ENCODE measurements around the gene JAM2.
"Not testable (repeated sequence)": the region's sequence is repeated elsewhere in the genome, so short reads cannot be mapped to it uniquely, and the experiment has no call there.

Gene JAM2

GRCh38 chr21:25676451-25676850 is 37.4 kb downstream of the JAM2 start:
- Histone ChIP-seq H3K4me3 (ENCODE audit: low read length in 2 of 2) (no peak overlapping the region), H3K36me3 (ENCODE audit: control insufficient read depth in 2 of 2, insufficient read depth in 2 of 2, low read length in 2 of 2) (no peaks in the 10 kb centered on the region), H3K27ac (ENCODE audit: low read depth in 2 of 2, low read length in 2 of 2) (no peak overlapping the region), H3K4me1 (ENCODE audit: control insufficient read depth in 2 of 2, insufficient read depth in 2 of 2, low read length in 2 of 2) (no peaks in the 10 kb centered on the region), H3K27me3 (ENCODE audit: control insufficient read depth in 2 of 2, insufficient read depth in 2 of 2, low read length in 2 of 2) (no peaks in the 10 kb centered on the region), H3K9me3 (ENCODE audit: control insufficient read depth in 2 of 2, low read length in 2 of 2) (no peaks in the 10 kb centered on the region), H3K9ac (ENCODE audit: low read depth in 1 of 2, low read length in 2 of 2) (no peak overlapping the region)

- Histone ChIP-seq H3K4me3 (ENCODE audit: low read length in 2 of 2) (no peak overlapping the region), H3K9ac (ENCODE audit: low read depth in 1 of 2, low read length in 2 of 2) (no peak overlapping the region), H3K9me3 (ENCODE audit: control insufficient read depth in 2 of 2, low read length in 2 of 2) (no peaks in the 10 kb centered on the region), H3K4me1 (ENCODE audit: control insufficient read depth in 2 of 2, insufficient read depth in 2 of 2, low read length in 2 of 2) (no peaks in the 10 kb centered on the region), H3K36me3 (ENCODE audit: control insufficient read depth in 2 of 2, insufficient read depth in 2 of 2, low read length in 2 of 2) (no peaks in the 10 kb centered on the region), H3K27me3 (ENCODE audit: control insufficient read depth in 2 of 2, insufficient read depth in 2 of 2, low read length in 2 of 2) (no peaks in the 10 kb centered on the region), H3K27ac (ENCODE audit: low read depth in 2 of 2, low read length in 2 of 2) (no peak overlapping the region)
Observed at GRCh38 chr21:25682382-25682781, 43.3 kb downstream of the JAM2 start.

GRCh38 chr21:25687787-25688186 is 48.7 kb downstream of the JAM2 start:
- no peaks in the 10 kb centered on the region for H3K36me3 ChIP-seq (ENCODE audit: control insufficient read depth in 2 of 2, insufficient read depth in 2 of 2, low read length in 2 of 2)
- H3K9me3 ChIP-seq (ENCODE audit: control insufficient read depth in 2 of 2, low read length in 2 of 2) = no peaks in the 10 kb centered on the region
- H3K4me1 ChIP-seq (ENCODE audit: control insufficient read depth in 2 of 2, insufficient read depth in 2 of 2, low read length in 2 of 2) = no peaks in the 10 kb centered on the region
- H3K4me3 ChIP-seq (ENCODE audit: low read length in 2 of 2) = no peak overlapping the region
- no peaks in the 10 kb centered on the region for H3K27me3 ChIP-seq (ENCODE audit: control insufficient read depth in 2 of 2, insufficient read depth in 2 of 2, low read length in 2 of 2)
- H3K9ac ChIP-seq (ENCODE audit: low read depth in 1 of 2, low read length in 2 of 2) = no peak overlapping the region
- H3K27ac ChIP-seq (ENCODE audit: low read depth in 2 of 2, low read length in 2 of 2) = no peak overlapping the region

- H3K36me3 ChIP-seq (ENCODE audit: control insufficient read depth in 2 of 2, insufficient read depth in 2 of 2, low read length in 2 of 2) = no peaks in the 10 kb centered on the region
- H3K9ac ChIP-seq (ENCODE audit: low read depth in 1 of 2, low read length in 2 of 2) = no peak overlapping the region
- H3K4me1 ChIP-seq (ENCODE audit: control insufficient read depth in 2 of 2, insufficient read depth in 2 of 2, low read length in 2 of 2) = no peaks in the 10 kb centered on the region
- H3K27me3 ChIP-seq (ENCODE audit: control insufficient read depth in 2 of 2, insufficient read depth in 2 of 2, low read length in 2 of 2) = no peaks in the 10 kb centered on the region
- H3K4me3 ChIP-seq (ENCODE audit: low read length in 2 of 2) = no peak overlapping the region
- no peak overlapping the region for H3K27ac ChIP-seq (ENCODE audit: low read depth in 2 of 2, low read length in 2 of 2)
- H3K9me3 ChIP-seq (ENCODE audit: control insufficient read depth in 2 of 2, low read length in 2 of 2) = no peaks in the 10 kb centered on the region
Observed at GRCh38 chr21:25688275-25689155, 49.5 kb downstream of the JAM2 start.

- no peaks in the 10 kb centered on the region for H3K4me1 ChIP-seq (ENCODE audit: control insufficient read depth in 2 of 2, insufficient read depth in 2 of 2, low read length in 2 of 2)
- H3K9ac ChIP-seq (ENCODE audit: low read depth in 1 of 2, low read length in 2 of 2) = no peak overlapping the region
- no peaks in the 10 kb centered on the region for H3K27me3 ChIP-seq (ENCODE audit: control insufficient read depth in 2 of 2, insufficient read depth in 2 of 2, low read length in 2 of 2)
- no peak overlapping the region for H3K27ac ChIP-seq (ENCODE audit: low read depth in 2 of 2, low read length in 2 of 2)
- no peaks in the 10 kb centered on the region for H3K36me3 ChIP-seq (ENCODE audit: control insufficient read depth in 2 of 2, insufficient read depth in 2 of 2, low read length in 2 of 2)
- no peak overlapping the region for H3K4me3 ChIP-seq (ENCODE audit: low read length in 2 of 2)
- no peaks in the 10 kb centered on the region for H3K9me3 ChIP-seq (ENCODE audit: control insufficient read depth in 2 of 2, low read length in 2 of 2)
Observed at GRCh38 chr21:25689226-25689625, 50.2 kb downstream of the JAM2 start.

- no peaks in the 10 kb centered on the region for H3K27me3 ChIP-seq (ENCODE audit: control insufficient read depth in 2 of 2, insufficient read depth in 2 of 2, low read length in 2 of 2)
- no peak overlapping the region for H3K9ac ChIP-seq (ENCODE audit: low read depth in 1 of 2, low read length in 2 of 2)
- no peak overlapping the region for H3K27ac ChIP-seq (ENCODE audit: low read depth in 2 of 2, low read length in 2 of 2)
- H3K9me3 ChIP-seq (ENCODE audit: control insufficient read depth in 2 of 2, low read length in 2 of 2) = no peaks in the 10 kb centered on the region
- H3K36me3 ChIP-seq (ENCODE audit: control insufficient read depth in 2 of 2, insufficient read depth in 2 of 2, low read length in 2 of 2) = no peaks in the 10 kb centered on the region
- no peak overlapping the region for H3K4me3 ChIP-seq (ENCODE audit: low read length in 2 of 2)
- no peaks in the 10 kb centered on the region for H3K4me1 ChIP-seq (ENCODE audit: control insufficient read depth in 2 of 2, insufficient read depth in 2 of 2, low read length in 2 of 2)
Observed at GRCh38 chr21:25691976-25692375, 52.9 kb downstream of the JAM2 start.

- not testable (repeated sequence) for H3K4me1 ChIP-seq (ENCODE audit: control insufficient read depth in 2 of 2, insufficient read depth in 2 of 2, low read length in 2 of 2)
Observed at GRCh38 chr21:25695461-25695860, 56.4 kb downstream of the JAM2 start.

GRCh38 chr21:25700741-25701140 is 61.7 kb downstream of the JAM2 start:
- Histone ChIP-seq H3K9me3 (ENCODE audit: control insufficient read depth in 2 of 2, low read length in 2 of 2) (no peaks in the 10 kb centered on the region), H3K4me3 (ENCODE audit: low read length in 2 of 2) (no peak overlapping the region), H3K36me3 (ENCODE audit: control insufficient read depth in 2 of 2, insufficient read depth in 2 of 2, low read length in 2 of 2) (no peaks in the 10 kb centered on the region), H3K27ac (ENCODE audit: low read depth in 2 of 2, low read length in 2 of 2) (no peak overlapping the region), H3K4me1 (ENCODE audit: control insufficient read depth in 2 of 2, insufficient read depth in 2 of 2, low read length in 2 of 2) (no peaks in the 10 kb centered on the region), H3K27me3 (ENCODE audit: control insufficient read depth in 2 of 2, insufficient read depth in 2 of 2, low read length in 2 of 2) (no peaks in the 10 kb centered on the region), H3K9ac (ENCODE audit: low read depth in 1 of 2, low read length in 2 of 2) (no peak overlapping the region)

More at GRCh38 chr21:25695461-25695860, 56.4 kb downstream of the JAM2 start:
- H3K9ac ChIP-seq (ENCODE audit: low read depth in 1 of 2, low read length in 2 of 2); H3K36me3 ChIP-seq (ENCODE audit: control insufficient read depth in 2 of 2, insufficient read depth in 2 of 2, low read length in 2 of 2); H3K27me3 ChIP-seq (ENCODE audit: control insufficient read depth in 2 of 2, insufficient read depth in 2 of 2, low read length in 2 of 2); H3K4me3 ChIP-seq (ENCODE audit: low read length in 2 of 2); H3K9me3 ChIP-seq (ENCODE audit: control insufficient read depth in 2 of 2, low read length in 2 of 2); H3K27ac ChIP-seq (ENCODE audit: low read depth in 2 of 2, low read length in 2 of 2): not testable (repeated sequence)

GRCh38 chr21:25701529-25701928 is 62.5 kb downstream of the JAM2 start:
- Histone ChIP-seq H3K36me3 (ENCODE audit: control insufficient read depth in 2 of 2, insufficient read depth in 2 of 2, low read length in 2 of 2) (no peaks in the 10 kb centered on the region), H3K27ac (ENCODE audit: low read depth in 2 of 2, low read length in 2 of 2) (no peak overlapping the region), H3K4me3 (ENCODE audit: low read length in 2 of 2) (no peak overlapping the region), H3K9me3 (ENCODE audit: control insufficient read depth in 2 of 2, low read length in 2 of 2) (no peaks in the 10 kb centered on the region), H3K9ac (ENCODE audit: low read depth in 1 of 2, low read length in 2 of 2) (no peak overlapping the region), H3K27me3 (ENCODE audit: control insufficient read depth in 2 of 2, insufficient read depth in 2 of 2, low read length in 2 of 2) (no peaks in the 10 kb centered on the region), H3K4me1 (ENCODE audit: control insufficient read depth in 2 of 2, insufficient read depth in 2 of 2, low read length in 2 of 2) (no peaks in the 10 kb centered on the region)

GRCh38 chr21:25708467-25709065 is 69.5 kb downstream of the JAM2 start:
- no peaks in the 10 kb centered on the region for H3K4me1 ChIP-seq (ENCODE audit: control insufficient read depth in 2 of 2, insufficient read depth in 2 of 2, low read length in 2 of 2)
- H3K27me3 ChIP-seq (ENCODE audit: control insufficient read depth in 2 of 2, insufficient read depth in 2 of 2, low read length in 2 of 2) = no peaks in the 10 kb centered on the region
- no peak overlapping the region for H3K27ac ChIP-seq (ENCODE audit: low read depth in 2 of 2, low read length in 2 of 2)
- no peak overlapping the region for H3K4me3 ChIP-seq (ENCODE audit: low read length in 2 of 2)
- no peaks in the 10 kb centered on the region for H3K9me3 ChIP-seq (ENCODE audit: control insufficient read depth in 2 of 2, low read length in 2 of 2)
- no peaks in the 10 kb centered on the region for H3K36me3 ChIP-seq (ENCODE audit: control insufficient read depth in 2 of 2, insufficient read depth in 2 of 2, low read length in 2 of 2)
- no peak overlapping the region for H3K9ac ChIP-seq (ENCODE audit: low read depth in 1 of 2, low read length in 2 of 2)

Measured in mucosa of rectum (tissue), 2 donors.